ENCODE data around the gene CAP2. TPM values are rescaled to one million over a fixed set of nuclear protein-coding genes. Genes with fewer than 3 reads are reported as not detected.
"Not testable (repeated sequence)": the region's sequence is repeated elsewhere in the genome, so short reads cannot be mapped to it uniquely, and the experiment has no call there.

Gene CAP2
- total RNA-seq, 4 donors from 2014 or later = 28.5 to 66.5 (median 59.0) TPM

DNA sequence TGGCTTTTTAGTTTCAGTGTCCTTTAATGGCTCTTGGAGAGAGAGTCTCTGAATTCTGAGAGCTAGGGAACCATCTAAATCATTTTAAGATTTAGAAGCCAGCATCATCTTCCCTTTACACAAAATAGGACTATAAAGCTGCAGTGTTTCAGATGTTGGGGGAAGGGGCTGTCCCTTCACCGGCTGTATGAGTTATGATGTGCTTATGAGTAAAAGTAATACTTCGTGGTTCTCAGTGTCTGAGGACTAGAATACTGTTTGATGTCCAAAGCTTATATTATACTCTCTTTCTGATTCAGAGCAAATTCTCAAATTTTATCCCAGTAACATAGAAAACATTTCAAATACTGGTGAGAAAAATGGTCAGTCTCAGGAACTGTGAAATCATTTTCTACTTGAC, 143.2 kb downstream of the CAP2 start:
- Histone ChIP-seq H3K9me3 (no peaks in the 10 kb centered on the region), H3K4me1 (no peaks in the 10 kb centered on the region), H3K4me3 (no peak overlapping the region), H3K27ac (no peak overlapping the region), H3K36me3 (peaks cover 0 to 38% of the 10 kb centered on the region in 2 donors), H3K27me3 (no peaks in the 10 kb centered on the region)
- TF ChIP-seq, protein P1, sequence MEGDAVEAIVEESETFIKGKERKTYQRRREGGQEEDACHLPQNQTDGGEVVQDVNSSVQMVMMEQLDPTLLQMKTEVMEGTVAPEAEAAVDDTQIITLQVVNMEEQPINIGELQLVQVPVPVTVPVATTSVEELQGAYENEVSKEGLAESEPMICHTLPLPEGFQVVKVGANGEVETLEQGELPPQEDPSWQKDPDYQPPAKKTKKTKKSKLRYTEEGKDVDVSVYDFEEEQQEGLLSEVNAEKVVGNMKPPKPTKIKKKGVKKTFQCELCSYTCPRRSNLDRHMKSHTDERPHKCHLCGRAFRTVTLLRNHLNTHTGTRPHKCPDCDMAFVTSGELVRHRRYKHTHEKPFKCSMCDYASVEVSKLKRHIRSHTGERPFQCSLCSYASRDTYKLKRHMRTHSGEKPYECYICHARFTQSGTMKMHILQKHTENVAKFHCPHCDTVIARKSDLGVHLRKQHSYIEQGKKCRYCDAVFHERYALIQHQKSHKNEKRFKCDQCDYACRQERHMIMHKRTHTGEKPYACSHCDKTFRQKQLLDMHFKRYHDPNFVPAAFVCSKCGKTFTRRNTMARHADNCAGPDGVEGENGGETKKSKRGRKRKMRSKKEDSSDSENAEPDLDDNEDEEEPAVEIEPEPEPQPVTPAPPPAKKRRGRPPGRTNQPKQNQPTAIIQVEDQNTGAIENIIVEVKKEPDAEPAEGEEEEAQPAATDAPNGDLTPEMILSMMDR (IDR thresholded peaks at IDR 0.05) = no peak
- no peak for TF ChIP-seq POLR2AphosphoS5 (IDR thresholded peaks at IDR 0.05)
- no peak for TF ChIP-seq EP300 (IDR thresholded peaks at IDR 0.05)
- TF ChIP-seq POLR2A (IDR thresholded peaks at IDR 0.05) = no peak
- WGBS, 2 donors (ENCODE audit: low coverage in 1 of 2) = 50 to 55% methylated on average over 2 of the region's 2 CpGs
- no peak for ATAC-seq

DNA sequence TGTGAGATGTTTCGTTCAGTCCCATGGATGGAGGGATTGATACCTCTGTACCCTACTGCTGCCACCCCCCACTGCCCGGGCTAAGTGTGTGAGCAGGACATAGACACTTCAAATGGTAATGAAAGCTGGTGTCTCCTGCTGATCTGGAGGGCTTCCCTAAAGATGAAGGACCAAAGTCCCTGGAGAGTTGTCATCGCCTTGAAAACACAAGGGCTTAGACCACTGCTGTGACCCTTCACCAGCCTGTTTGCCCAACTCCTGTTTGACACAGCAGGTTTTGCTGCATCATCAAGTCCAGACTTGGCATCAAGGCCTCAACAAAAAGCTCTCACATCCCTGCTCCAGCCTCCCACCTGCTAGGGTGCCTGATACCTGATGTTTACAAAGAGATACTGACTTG, 148.8 kb downstream of the CAP2 start:
- H3K27me3 ChIP-seq = no peaks in the 10 kb centered on the region
- no peaks in the 10 kb centered on the region for H3K9me3 ChIP-seq
- H3K27ac ChIP-seq = no peak overlapping the region
- peaks cover 0 to 60% of the 10 kb centered on the region in 2 donors for H3K36me3 ChIP-seq
- no peaks in the 10 kb centered on the region for H3K4me1 ChIP-seq
- TF ChIP-seq EP300 (IDR thresholded peaks at IDR 0.05) (no peak), POLR2AphosphoS5 (IDR thresholded peaks at IDR 0.05) (no peak), POLR2A (IDR thresholded peaks at IDR 0.05) (no peak)
- TF ChIP-seq, protein P1 (IDR thresholded peaks at IDR 0.05) = no peak
- 100% methylated on average over 2 of the region's 3 CpGs; no CpG with 5 or more reads in 1 of the 2 donors for WGBS, 2 donors (ENCODE audit: low coverage in 1 of 2)
- no peak overlapping the region for H3K4me3 ChIP-seq
- no peak for ATAC-seq

DNA sequence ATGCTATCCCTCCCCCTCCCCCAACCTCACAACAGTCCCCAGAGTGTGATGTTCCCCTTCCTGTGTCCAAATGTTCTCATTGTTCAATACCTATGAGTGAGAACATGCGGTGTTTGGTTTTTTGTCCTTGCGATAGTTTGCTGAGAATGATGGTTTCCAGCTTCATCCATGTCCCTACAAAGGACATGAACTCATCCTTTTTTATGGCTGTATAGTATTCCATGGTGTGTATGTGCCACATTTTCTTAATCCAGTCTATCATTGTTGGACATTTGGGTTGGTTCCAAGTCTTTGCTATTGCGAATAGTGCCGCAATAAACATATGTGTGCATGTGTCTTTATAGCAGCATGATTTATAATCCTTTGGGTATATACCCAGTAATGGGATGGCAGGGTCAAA, 152.3 kb downstream of the CAP2 start:
- not testable (repeated sequence) for H3K9me3 ChIP-seq, H3K4me1 ChIP-seq, H3K4me3 ChIP-seq, ATAC-seq, H3K27me3 ChIP-seq, H3K27ac ChIP-seq
- H3K36me3 ChIP-seq = peaks cover 0 to 42% of the 10 kb centered on the region in 2 donors
- 91 to 100% methylated on average over 2 to 4 of the region's 4 CpGs for WGBS, 2 donors (ENCODE audit: low coverage in 1 of 2)

DNA sequence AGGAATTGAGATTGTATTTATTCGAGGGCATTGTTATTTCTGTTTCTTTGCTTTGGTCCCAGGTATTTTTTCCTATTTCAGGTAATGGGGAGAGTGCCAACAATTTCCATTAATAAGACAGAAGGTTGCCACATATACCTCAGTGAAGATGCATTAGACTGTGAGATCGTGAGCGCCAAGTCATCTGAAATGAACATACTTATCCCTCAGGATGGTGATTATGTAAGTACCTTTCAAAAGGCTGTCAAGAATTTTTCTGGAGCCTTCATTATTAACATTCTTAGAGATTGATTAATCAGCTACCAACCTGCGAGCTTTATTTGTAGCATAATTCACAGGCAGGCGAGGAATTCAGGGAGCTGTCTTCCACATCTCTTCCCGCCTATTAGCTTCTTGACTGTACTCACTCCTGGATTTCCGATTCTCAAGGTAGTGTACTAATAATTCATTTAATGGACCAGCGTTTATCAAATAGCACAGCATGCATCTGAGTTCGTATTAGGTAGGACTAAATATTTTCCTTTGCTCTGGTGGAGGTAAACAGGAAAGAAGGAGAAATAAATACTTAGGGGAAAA, 158.1 kb downstream of the CAP2 start:
- TF ChIP-seq, protein P1 (IDR thresholded peaks at IDR 0.05) = no peak
- no peak for TF ChIP-seq EP300 (IDR thresholded peaks at IDR 0.05)
- TF ChIP-seq POLR2AphosphoS5 (IDR thresholded peaks at IDR 0.05) = no peak
- no peak for TF ChIP-seq POLR2A (IDR thresholded peaks at IDR 0.05)
- WGBS, 2 donors (ENCODE audit: low coverage in 1 of 2) = 85 to 88% methylated on average over 9 of the region's 9 CpGs
- Histone ChIP-seq H3K9me3 (no peaks in the 10 kb centered on the region), H3K27ac (no peak overlapping the region), H3K36me3 (peaks cover 0 to 52% of the 10 kb centered on the region in 2 donors), H3K4me3 (no peak overlapping the region), H3K4me1 (no peaks in the 10 kb centered on the region), H3K27me3 (no peaks in the 10 kb centered on the region)
- ATAC-seq = no peak

DNA sequence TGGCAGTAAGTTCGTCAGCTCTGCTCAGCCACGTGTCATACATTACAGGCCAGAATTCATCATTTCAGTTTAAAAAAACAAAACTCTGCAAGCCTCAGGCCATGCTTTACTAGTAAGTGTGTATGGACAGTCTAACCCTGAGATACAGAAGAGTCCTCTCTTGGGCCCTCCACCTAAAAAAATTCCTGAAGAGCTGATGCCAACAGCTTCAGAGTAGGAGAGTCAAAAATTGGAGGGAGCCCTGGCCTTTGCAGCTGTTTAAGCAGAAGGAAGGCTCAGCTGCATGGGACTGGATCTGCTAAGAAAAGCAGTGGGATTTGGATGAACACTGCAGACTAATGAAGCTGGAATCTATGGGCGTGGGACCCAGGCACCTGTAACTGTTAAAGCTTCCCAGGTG, 159.5 kb downstream of the CAP2 start:
- no peak overlapping the region for H3K4me3 ChIP-seq
- TF ChIP-seq, protein P1 (IDR thresholded peaks at IDR 0.05) = no peak
- no peak for TF ChIP-seq POLR2AphosphoS5 (IDR thresholded peaks at IDR 0.05)
- no peak for TF ChIP-seq EP300 (IDR thresholded peaks at IDR 0.05)
- no peak for TF ChIP-seq POLR2A (IDR thresholded peaks at IDR 0.05)
- no peaks in the 10 kb centered on the region for H3K4me1 ChIP-seq
- H3K27ac ChIP-seq = no peak overlapping the region
- WGBS, 2 donors (ENCODE audit: low coverage in 1 of 2) = 86% methylated on average over 1 of the region's 3 CpGs; no CpG with 5 or more reads in 1 of the 2 donors
- no peaks in the 10 kb centered on the region for H3K9me3 ChIP-seq
- H3K36me3 ChIP-seq = peaks cover 0 to 57% of the 10 kb centered on the region in 2 donors
- H3K27me3 ChIP-seq = no peaks in the 10 kb centered on the region
- ATAC-seq = no peak
